SK-N-SH (cell line): ENCODE results near the gene PCLO. TPM values are rescaled to one million over a fixed set of nuclear protein-coding genes. Genes with fewer than 3 reads are reported as not detected.

Experiments
- CTCF ChIA-PET: fragments of 300-600, 350-600 bp; formaldehyde crosslinking; extraction: SDS; loops from one replicate; lab custom pipeline; 2021; lab: Yijun Ruan, JAX
- POLR2A ChIA-PET: fragments of 350-600 bp; sonication (Branson Sonifier 250); formaldehyde crosslinking; extraction: SDS; loops from one replicate; lab custom pipeline; 2020; ENCODE audit warnings: antibody characterized with exemption, inconsistent platforms; lab: Yijun Ruan, JAX
- DNase-seq: peaks from one replicate; pipeline ENCODE4 v3.0.0; 2012
- H2AFZ ChIP-seq: fragments of 200-600 bp; sonication (generic); 2 replicates; pipeline ENCODE4 v1.8.1; 2016; ENCODE audit warnings: antibody characterized with exemption, mild to moderate bottlenecking, low read depth
- H3F3A ChIP-seq: fragments of 200-600 bp; sonication (generic); replicated peaks from 2 replicates; pipeline ENCODE3; 2016; ENCODE audit warnings: antibody characterized with exemption, mild to moderate bottlenecking; ENCODE audit not compliant: insufficient read depth
- H3K27ac ChIP-seq, 2 experiments: fragments of 200-500 bp in 1 of 2; fragments of 200-600 bp in 1 of 2; sonication (Bioruptor generic) in 1 of 2; sonication (generic), shearing (Covaris generic) in 1 of 2; 2 replicates each; pipeline versions ENCODE4 v1.5.1 to v1.6.1; 2014 to 2016; ENCODE audit warnings: low read depth in 2 of 2, inconsistent platforms in 1 of 2, low read length in 1 of 2, mild to moderate bottlenecking in 1 of 2, mixed read lengths in 1 of 2
- H3K27me3 ChIP-seq: fragments of 200-600 bp; sonication (generic), shearing (Covaris generic); 2 replicates; pipeline ENCODE4 v1.6.1; 2016; ENCODE audit warnings: mixed run types; ENCODE audit not compliant: insufficient read depth
- H3K36me3 ChIP-seq, 2 experiments: fragments of 200-500 bp in 1 of 2; fragments of 200-600 bp in 1 of 2; sonication (Bioruptor generic) in 1 of 2; sonication (generic) in 1 of 2; replicated peaks in 1 of 2; 2 replicates each; pipeline versions ENCODE3 to v1.5.1; 2014 to 2016; ENCODE audit warnings: low read length in 1 of 2, mild to moderate bottlenecking in 1 of 2; ENCODE audit not compliant: insufficient read depth in 2 of 2, control insufficient read depth in 1 of 2
- H3K4me1 ChIP-seq, 2 experiments: fragments of 200-500 bp in 1 of 2; fragments of 200-600 bp in 1 of 2; sonication (Bioruptor generic) in 1 of 2; sonication (generic), shearing (Covaris generic) in 1 of 2; 2 replicates each; pipeline versions ENCODE4 v1.5.1 to v1.6.1; 2014 to 2016; ENCODE audit warnings: low read depth in 1 of 2, low read length in 1 of 2, mixed run types in 1 of 2; ENCODE audit not compliant: insufficient read depth in 2 of 2, control insufficient read depth in 1 of 2
- H3K4me2 ChIP-seq: fragments of 200-600 bp; sonication (generic), shearing (Covaris generic); 2 replicates; pipeline ENCODE4 v1.6.1; 2017; ENCODE audit warnings: mixed run types
- H3K4me3 ChIP-seq, 2 experiments: fragments of 200-500 bp in 1 of 2; fragments of 200-600 bp in 1 of 2; sonication (Bioruptor generic) in 1 of 2; sonication (generic), shearing (Covaris generic) in 1 of 2; 2 replicates each; pipeline versions ENCODE4 v1.5.1 to v1.8.1; 2014 to 2016; ENCODE audit warnings: low read depth in 2 of 2, inconsistent platforms in 1 of 2, low read length in 1 of 2, mild to moderate bottlenecking in 1 of 2, mixed read lengths in 1 of 2, moderate library complexity in 1 of 2
- H3K79me2 ChIP-seq: fragments of 200-600 bp; sonication (generic); 2 replicates; pipeline ENCODE4 v1.8.1; 2017; ENCODE audit warnings: mild to moderate bottlenecking; ENCODE audit not compliant: insufficient read depth
- H3K9ac ChIP-seq: fragments of 200-600 bp; sonication (generic); 2 replicates; pipeline ENCODE4 v1.6.1; 2017; ENCODE audit warnings: mixed run types
- H3K9me2 ChIP-seq: fragments of 200-600 bp; sonication (generic); 2 replicates; pipeline ENCODE4 v1.6.1; 2017; ENCODE audit warnings: mixed run types
- H3K9me3 ChIP-seq: fragments of 200-600 bp; sonication (generic); 2 replicates; pipeline ENCODE4 v1.6.1; 2017; ENCODE audit warnings: mixed run types, mild to moderate bottlenecking, moderate library complexity
- H4K20me1 ChIP-seq: fragments of 200-600 bp; sonication (generic); 2 replicates; pipeline ENCODE4 v1.6.1; 2017; ENCODE audit warnings: mild to moderate bottlenecking, mixed run types; ENCODE audit not compliant: insufficient read depth
- CHD2 ChIP-seq: fragments of 150-350 bp; IDR thresholded peaks from 2 replicates; pipeline ENCODE4 v1.6.1; 2018; ENCODE audit warnings: low read length; ENCODE audit not compliant: partially characterized antibody
- ELF1 ChIP-seq: IDR thresholded peaks from 2 replicates; pipeline ENCODE4 v1.4.0; 2012
- EZH2phosphoT487 ChIP-seq: fragments of 200-600 bp; sonication (generic); IDR thresholded peaks from 2 replicates; pipeline ENCODE4 v1.6.1; 2017; ENCODE audit warnings: low read depth, mixed run types, mild to moderate bottlenecking, antibody characterized with exemption, moderate library complexity, borderline replicate concordance
- FOSL2 ChIP-seq: IDR thresholded peaks from 2 replicates; pipeline ENCODE4 v1.4.0; 2012; ENCODE audit warnings: low read depth, mild to moderate bottlenecking, moderate library complexity, borderline replicate concordance
- FOXJ3 ChIP-seq: sonication (generic); formaldehyde crosslinking; IDR thresholded peaks from 2 replicates; pipeline ENCODE4 v1.5.1; 2020; ENCODE audit warnings: mild to moderate bottlenecking, missing genetic modification reagents
- FOXM1 ChIP-seq: IDR thresholded peaks from 2 replicates; pipeline ENCODE4 v1.4.0; 2012; ENCODE audit warnings: low read depth, mild to moderate bottlenecking
- GABPA ChIP-seq: IDR thresholded peaks from 2 replicates; pipeline ENCODE4 v1.4.0; 2012; ENCODE audit warnings: low read depth, mild to moderate bottlenecking
- MEF2A ChIP-seq: IDR thresholded peaks from 2 replicates; pipeline ENCODE4 v1.4.0; 2012; ENCODE audit warnings: low read depth, borderline replicate concordance
- NFIC ChIP-seq: IDR thresholded peaks from 2 replicates; pipeline ENCODE4 v1.4.0; 2012; ENCODE audit warnings: borderline replicate concordance
- NRF1 ChIP-seq: IDR thresholded peaks from 2 replicates; pipeline ENCODE4 v1.6.1; 2012; ENCODE audit warnings: low read depth, mild to moderate bottlenecking, low read length
- RAD21 ChIP-seq: IDR thresholded peaks from 2 replicates; pipeline ENCODE4 v1.6.1; 2012; ENCODE audit warnings: mild to moderate bottlenecking, low read length
- RCOR1 ChIP-seq: fragments of 150-350 bp; IDR thresholded peaks from 2 replicates; pipeline ENCODE4 v1.6.1; 2017; ENCODE audit warnings: antibody characterized with exemption, low read length
- RFX5 ChIP-seq: IDR thresholded peaks from 2 replicates; pipeline ENCODE4 v1.6.1; 2012; ENCODE audit warnings: mild to moderate bottlenecking, improper control_type of control experiment, low read length
- RXRA ChIP-seq: IDR thresholded peaks from 2 replicates; pipeline ENCODE4 v1.4.0; 2012; ENCODE audit warnings: low read depth, mild to moderate bottlenecking, borderline replicate concordance
- SMC3 ChIP-seq: IDR thresholded peaks from 2 replicates; pipeline ENCODE4 v1.6.1; 2012; ENCODE audit warnings: low read depth, low read length, improper control_type of control experiment
- TAF1 ChIP-seq: IDR thresholded peaks from 2 replicates; pipeline ENCODE4 v1.6.1; 2012; ENCODE audit warnings: low read depth, mild to moderate bottlenecking, low read length, moderate library complexity, borderline replicate concordance
- TEAD4 ChIP-seq: IDR thresholded peaks from 2 replicates; pipeline ENCODE4 v1.4.0; 2012; ENCODE audit warnings: mild to moderate bottlenecking, borderline replicate concordance; ENCODE audit not compliant: insufficient read depth
- WGBS: methylation state at CpG from one replicate; pipeline ENCODE4 v1.1.6; 2017; ENCODE audit warnings: low lambda C conversion rate; 5-methylcytosine and 5-hydroxymethylcytosine counted together
- polyA plus RNA-seq, 3 experiments: library from polyadenylated mRNA; depleted of rRNA; stranded (reverse); fragments of >200 nt; gene quantifications; 2 replicates each; pipeline ENCODE4 v1.2.3, GENCODE V29; 2012
- TF ChIP-seq, protein P1 (sequence below): IDR thresholded peaks from 2 replicates; pipeline ENCODE4 v1.4.0; 2012; ENCODE audit warnings: low read depth, borderline replicate concordance
- TF ChIP-seq, protein P2 (sequence below): fragments of 200-600 bp; sonication (generic); IDR thresholded peaks from 2 replicates; pipeline ENCODE4 v1.6.1; 2017; ENCODE audit warnings: antibody characterized with exemption, mild to moderate bottlenecking, moderate library complexity
- TF ChIP-seq, protein P3 (sequence below): IDR thresholded peaks from 2 replicates; pipeline ENCODE4 v1.4.0; 2012; ENCODE audit warnings: low read depth, borderline replicate concordance
- TF ChIP-seq, protein P4 (sequence below): IDR thresholded peaks from 2 replicates; pipeline ENCODE4; 2012

The PCLO gene
- polyA plus RNA-seq, 1 of the 3 experiments (the other 2 are of a cell fraction): 0.51 TPM

DNA sequence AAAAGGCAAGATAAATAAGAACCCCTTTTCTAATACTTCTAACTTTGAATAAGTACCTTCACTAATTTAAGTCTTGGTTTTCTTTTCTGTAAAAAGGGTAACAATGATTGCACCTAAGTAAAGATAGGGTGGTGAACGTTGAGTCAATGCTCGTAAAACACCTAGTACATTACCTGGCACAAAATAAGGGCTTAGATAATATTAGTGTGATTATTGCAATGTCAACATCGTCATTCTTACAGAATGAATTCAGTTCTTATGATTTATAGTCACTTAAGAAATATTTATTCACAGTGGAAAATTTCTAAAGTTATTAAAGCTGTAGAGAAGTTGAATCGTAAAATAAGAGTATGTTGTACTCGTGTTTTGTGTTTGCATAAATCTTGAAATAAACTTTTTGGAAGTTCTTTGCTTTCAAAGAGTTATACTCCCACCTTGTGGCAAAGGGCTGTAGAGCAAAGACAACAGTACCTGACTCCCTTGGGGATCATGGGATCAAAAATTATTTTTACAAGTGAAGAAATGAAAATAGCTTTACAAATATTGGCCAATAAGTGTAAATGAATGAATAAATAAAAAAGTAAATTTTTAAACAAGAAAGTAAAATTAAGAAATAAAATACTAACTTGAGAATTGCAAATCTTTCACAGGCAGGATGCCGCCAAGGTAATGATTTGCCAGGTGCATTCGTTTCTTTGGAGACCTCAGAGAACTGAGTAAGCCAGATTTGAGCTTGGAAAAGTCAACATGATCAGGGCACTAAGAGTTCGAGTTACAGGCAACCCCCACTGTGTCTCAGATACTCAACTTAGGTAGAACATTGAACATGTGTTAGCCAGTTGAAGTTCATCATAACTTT is 433.3 kb downstream of the PCLO start (continued):
- TF ChIP-seq SMC3 (peak; percentile 73), GABPA (no peak), CHD2 (no peak), RAD21 (peak; percentile 93), TEAD4 (no peak), FOXM1 (no peak), RFX5 (no peak)
- TF ChIP-seq, protein P1, sequence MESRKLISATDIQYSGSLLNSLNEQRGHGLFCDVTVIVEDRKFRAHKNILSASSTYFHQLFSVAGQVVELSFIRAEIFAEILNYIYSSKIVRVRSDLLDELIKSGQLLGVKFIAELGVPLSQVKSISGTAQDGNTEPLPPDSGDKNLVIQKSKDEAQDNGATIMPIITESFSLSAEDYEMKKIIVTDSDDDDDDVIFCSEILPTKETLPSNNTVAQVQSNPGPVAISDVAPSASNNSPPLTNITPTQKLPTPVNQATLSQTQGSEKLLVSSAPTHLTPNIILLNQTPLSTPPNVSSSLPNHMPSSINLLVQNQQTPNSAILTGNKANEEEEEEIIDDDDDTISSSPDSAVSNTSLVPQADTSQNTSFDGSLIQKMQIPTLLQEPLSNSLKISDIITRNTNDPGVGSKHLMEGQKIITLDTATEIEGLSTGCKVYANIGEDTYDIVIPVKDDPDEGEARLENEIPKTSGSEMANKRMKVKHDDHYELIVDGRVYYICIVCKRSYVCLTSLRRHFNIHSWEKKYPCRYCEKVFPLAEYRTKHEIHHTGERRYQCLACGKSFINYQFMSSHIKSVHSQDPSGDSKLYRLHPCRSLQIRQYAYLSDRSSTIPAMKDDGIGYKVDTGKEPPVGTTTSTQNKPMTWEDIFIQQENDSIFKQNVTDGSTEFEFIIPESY: no peak

DNA sequence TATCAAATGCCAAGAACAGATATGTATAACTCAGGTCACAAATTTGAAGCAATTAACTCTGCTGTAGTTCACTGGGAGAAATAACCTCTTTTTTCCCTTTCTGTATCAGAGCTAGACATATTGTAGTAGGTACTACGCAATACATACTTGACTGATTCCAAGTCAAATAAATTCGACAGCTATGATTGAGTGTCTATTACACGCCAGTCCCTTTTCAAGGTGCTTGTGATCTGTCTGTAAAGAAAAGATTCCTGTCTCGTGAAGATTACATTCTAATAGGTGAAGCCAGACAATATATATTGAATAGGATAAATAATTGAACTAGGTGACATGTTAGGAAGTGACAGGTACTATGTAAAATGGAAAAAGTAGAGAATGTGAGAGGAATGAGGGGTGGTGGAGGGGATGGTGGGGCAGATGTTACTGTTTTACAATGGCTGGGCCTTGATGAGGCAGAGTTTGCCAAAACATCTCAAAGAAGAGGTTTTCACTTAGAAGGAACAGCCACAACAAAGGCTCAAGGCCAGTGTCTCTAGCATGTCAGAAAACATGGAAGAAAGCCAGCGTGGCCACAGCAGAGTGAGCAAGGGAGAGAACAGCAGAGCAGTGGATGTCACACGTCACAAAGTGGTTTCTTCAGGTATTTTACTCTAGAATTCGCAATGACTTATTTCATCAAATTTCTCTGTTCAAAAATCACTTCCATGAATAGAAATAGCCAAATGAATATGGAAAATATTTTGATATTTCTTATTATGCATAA is 436.5 kb downstream of the PCLO start:
- Histone ChIP-seq H3K4me2 (no peak overlapping the region), H3K79me2 (no peaks in the 10 kb centered on the region), H3K27me3 (no peaks in the 10 kb centered on the region), H2AFZ (no peak overlapping the region), H3K4me3 (no peak overlapping the region), H3K9me3 (no peaks in the 10 kb centered on the region), H3F3A (no peaks in the 10 kb centered on the region), H3K27ac (no peak overlapping the region), H3K9ac (no peak overlapping the region), H3K4me1 (peaks cover 0 to 8% of the 10 kb centered on the region in 2 experiments; a peak in 2 of 4 replicates), H3K9me2 (no peaks in the 10 kb centered on the region), H4K20me1 (no peaks in the 10 kb centered on the region), H3K36me3 (no peaks in the 10 kb centered on the region)
- ChIA-PET POLR2A (no interaction called here), CTCF (interaction anchor here (0.7 to 1.3 kb wide), 4 partner anchors 121 to 1243 kb away, joined by 3 to 7 read pairs (median 3); no protein-coding TSS in a partner anchor)
- DNase-seq: no peak
- 88% methylated on average over 7 of the region's 7 CpGs for WGBS
- TF ChIP-seq EZH2phosphoT487: no peak
- no peak for TF ChIP-seq RAD21
- no peak for TF ChIP-seq NFIC
- no peak for TF ChIP-seq FOXM1
- TF ChIP-seq TAF1: no peak
- TF ChIP-seq, protein P1: no peak
- TF ChIP-seq ELF1: no peak
- TF ChIP-seq RCOR1: no peak
- no peak for TF ChIP-seq FOSL2
- TF ChIP-seq, protein P2, sequence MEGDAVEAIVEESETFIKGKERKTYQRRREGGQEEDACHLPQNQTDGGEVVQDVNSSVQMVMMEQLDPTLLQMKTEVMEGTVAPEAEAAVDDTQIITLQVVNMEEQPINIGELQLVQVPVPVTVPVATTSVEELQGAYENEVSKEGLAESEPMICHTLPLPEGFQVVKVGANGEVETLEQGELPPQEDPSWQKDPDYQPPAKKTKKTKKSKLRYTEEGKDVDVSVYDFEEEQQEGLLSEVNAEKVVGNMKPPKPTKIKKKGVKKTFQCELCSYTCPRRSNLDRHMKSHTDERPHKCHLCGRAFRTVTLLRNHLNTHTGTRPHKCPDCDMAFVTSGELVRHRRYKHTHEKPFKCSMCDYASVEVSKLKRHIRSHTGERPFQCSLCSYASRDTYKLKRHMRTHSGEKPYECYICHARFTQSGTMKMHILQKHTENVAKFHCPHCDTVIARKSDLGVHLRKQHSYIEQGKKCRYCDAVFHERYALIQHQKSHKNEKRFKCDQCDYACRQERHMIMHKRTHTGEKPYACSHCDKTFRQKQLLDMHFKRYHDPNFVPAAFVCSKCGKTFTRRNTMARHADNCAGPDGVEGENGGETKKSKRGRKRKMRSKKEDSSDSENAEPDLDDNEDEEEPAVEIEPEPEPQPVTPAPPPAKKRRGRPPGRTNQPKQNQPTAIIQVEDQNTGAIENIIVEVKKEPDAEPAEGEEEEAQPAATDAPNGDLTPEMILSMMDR: no peak
- TF ChIP-seq SMC3: no peak
- no peak for TF ChIP-seq TEAD4
- no peak for TF ChIP-seq FOXJ3
- TF ChIP-seq, protein P3, sequence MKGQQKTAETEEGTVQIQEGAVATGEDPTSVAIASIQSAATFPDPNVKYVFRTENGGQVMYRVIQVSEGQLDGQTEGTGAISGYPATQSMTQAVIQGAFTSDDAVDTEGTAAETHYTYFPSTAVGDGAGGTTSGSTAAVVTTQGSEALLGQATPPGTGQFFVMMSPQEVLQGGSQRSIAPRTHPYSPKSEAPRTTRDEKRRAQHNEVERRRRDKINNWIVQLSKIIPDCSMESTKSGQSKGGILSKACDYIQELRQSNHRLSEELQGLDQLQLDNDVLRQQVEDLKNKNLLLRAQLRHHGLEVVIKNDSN: no peak
- TF ChIP-seq MEF2A: no peak
- TF ChIP-seq, protein P4, sequence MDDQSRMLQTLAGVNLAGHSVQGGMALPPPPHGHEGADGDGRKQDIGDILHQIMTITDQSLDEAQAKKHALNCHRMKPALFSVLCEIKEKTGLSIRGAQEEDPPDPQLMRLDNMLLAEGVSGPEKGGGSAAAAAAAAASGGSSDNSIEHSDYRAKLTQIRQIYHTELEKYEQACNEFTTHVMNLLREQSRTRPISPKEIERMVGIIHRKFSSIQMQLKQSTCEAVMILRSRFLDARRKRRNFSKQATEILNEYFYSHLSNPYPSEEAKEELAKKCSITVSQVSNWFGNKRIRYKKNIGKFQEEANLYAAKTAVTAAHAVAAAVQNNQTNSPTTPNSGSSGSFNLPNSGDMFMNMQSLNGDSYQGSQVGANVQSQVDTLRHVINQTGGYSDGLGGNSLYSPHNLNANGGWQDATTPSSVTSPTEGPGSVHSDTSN: no peak
- TF ChIP-seq NRF1: no peak
- no peak for TF ChIP-seq RXRA
